T-cell (primary cell): ENCODE measurements around the gene ADAT1. TPM values are rescaled to one million over a fixed set of nuclear protein-coding genes. Genes with fewer than 3 reads are reported as not detected.
A peak's percentile ranks its signal among the peaks of the same experiment; 100 is the strongest.

Experiments
- ATAC-seq, 4 experiments: fragments of 200-7000 bp in 3 of 4; fragments of 150-1000 bp in 1 of 4; cut with Tn5 transposase; replicated peaks in 1 of 4; 1 replicate in 3 of 4; 2 replicates in 1 of 4; pipeline ENCODE4 v1.10.0; 2021; ENCODE audit warnings: moderate library complexity in 3 of 4, mild to moderate bottlenecking in 2 of 4, moderate number of reproducible peaks in 1 of 4
- CTCF ChIA-PET, 2 donors: fragments of 300-600 bp; sonication (Branson Sonifier 250); formaldehyde crosslinking; loops; one replicate each; lab custom pipeline; 2022; ENCODE audit warnings: antibody characterized with exemption in 2 of 2; lab: Charles Lee
- POLR2A ChIA-PET, 2 donors: fragments of 300-600 bp; sonication (Branson Sonifier 250); formaldehyde crosslinking; loops; one replicate each; lab custom pipeline; 2022; ENCODE audit warnings: antibody characterized with exemption in 2 of 2; lab: Charles Lee
- DNase-seq, 35 experiments: peaks; one replicate each; pipeline versions ENCODE4 v3.0.0 to v3.0.0-alpha.2; 2013 to 2023
- H3K27ac ChIP-seq: one replicate; pipeline ENCODE4 v1.5.1; 2013; ENCODE audit warnings: low read length
- H3K27me3 ChIP-seq, 2 experiments: replicated peaks in 1 of 2; 1 replicate in 1 of 2; 2 replicates in 1 of 2; pipeline versions ENCODE4 v1.6.1 to v1.7.0; 2013; ENCODE audit warnings: low read length in 1 of 2, mixed read lengths in 1 of 2; ENCODE audit not compliant: control insufficient read depth in 2 of 2, insufficient read depth in 2 of 2; ENCODE audit errors: extremely low read depth in 1 of 2
- H3K36me3 ChIP-seq, 2 donors: 1 replicate in 1 of 2; 2 replicates in 1 of 2; pipeline versions ENCODE4 v1.6.1 to v1.7.0; 2013; ENCODE audit warnings: low read length in 1 of 2; ENCODE audit not compliant: control insufficient read depth in 2 of 2, insufficient read depth in 1 of 2; ENCODE audit errors: extremely low read depth in 1 of 2
- H3K4me1 ChIP-seq, 2 experiments: 1 replicate in 1 of 2; 2 replicates in 1 of 2; pipeline versions ENCODE4 v1.6.1 to v1.7.0; 2013; ENCODE audit warnings: low read length in 2 of 2, mixed read lengths in 1 of 2; ENCODE audit not compliant: insufficient read depth in 2 of 2, control insufficient read depth in 1 of 2; ENCODE audit errors: extremely low read depth in 1 of 2
- H3K4me3 ChIP-seq, 2 donors: 1 replicate in 1 of 2; 2 replicates in 1 of 2; pipeline versions ENCODE4 v1.5.1 to v1.7.0; 2013; ENCODE audit warnings: mild to moderate bottlenecking in 2 of 2, low read length in 1 of 2, moderate library complexity in 1 of 2; ENCODE audit not compliant: control insufficient read depth in 1 of 2; ENCODE audit errors: extremely low read depth in 1 of 2
- H3K9me3 ChIP-seq: 2 replicates; pipeline ENCODE4 v1.7.0; 2013
- H3K27ac Mint-ChIP-seq, 2 donors: one replicate each; pipeline ENCODE4 v1.8.0; 2020 to 2021; ENCODE audit warnings: mild to moderate bottlenecking in 2 of 2, mixed read lengths in 2 of 2
- H3K27me3 Mint-ChIP-seq, 2 donors: one replicate each; pipeline ENCODE4 v1.8.0; 2021 to 2022; ENCODE audit warnings: mixed read lengths in 2 of 2
- H3K36me3 Mint-ChIP-seq: one replicate; pipeline ENCODE4 v1.8.0; 2021; ENCODE audit warnings: mixed read lengths
- H3K4me1 Mint-ChIP-seq, 3 donors: one replicate each; pipeline ENCODE4 v1.8.0; 2020 to 2022; ENCODE audit warnings: mixed read lengths in 3 of 3, mild to moderate bottlenecking in 1 of 3
- H3K4me3 Mint-ChIP-seq, 3 donors: one replicate each; pipeline ENCODE4 v1.8.0; 2020 to 2022; ENCODE audit warnings: mild to moderate bottlenecking in 3 of 3, mixed read lengths in 3 of 3, moderate library complexity in 3 of 3
- H3K9me3 Mint-ChIP-seq, 3 donors: one replicate each; pipeline ENCODE4 v1.8.0; 2020 to 2022; ENCODE audit warnings: mixed read lengths in 3 of 3
- WGBS: methylation state at CpG from one replicate; pipeline ENCODE4 v1.1.5; 2013; ENCODE audit warnings: missing lambda C conversion rate; ENCODE audit not compliant: insufficient coverage; 5-methylcytosine and 5-hydroxymethylcytosine counted together
- total RNA-seq, 35 experiments: library from RNA in 6 of 35; stranded (reverse) in 6 of 35; fragments of 120-200 nt in 1 of 35; gene quantifications; one replicate each; pipeline versions ENCODE4 v1.2.1 to v1.2.4 and lab custom pipeline; 2013 to 2026

ADAT1 gene
- total RNA-seq, 5 donors from 2014 or later (not counting 1 experiment from before 2014, with no cell fraction given) = 62.9 to 79.2 (median 72.0) TPM

DNA sequence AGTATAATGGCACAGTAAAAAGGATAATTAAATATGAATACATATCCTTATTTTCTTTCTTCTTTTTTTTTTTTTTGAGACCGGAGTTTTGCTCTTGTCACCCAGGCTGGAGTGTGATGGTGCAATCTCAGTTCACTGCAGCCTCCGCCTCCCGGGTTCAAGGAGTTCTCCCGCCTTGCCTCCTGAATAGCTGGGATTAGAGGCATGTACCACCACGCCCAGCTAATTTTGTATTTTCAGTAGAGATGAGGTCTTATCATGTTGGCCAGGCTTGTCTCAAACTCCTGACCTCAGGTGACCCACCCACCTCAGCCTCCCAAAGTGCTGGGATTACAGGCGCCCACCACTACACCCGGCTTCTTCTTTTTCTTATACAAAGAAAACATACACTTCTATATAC lies 44.9 kb downstream of the ADAT1 start:
- H3K4me3 Mint-ChIP-seq = no peak overlapping the region
- 94% methylated on average over 2 of the region's 7 CpGs for WGBS
- no peak for DNase-seq
- no peak for ATAC-seq
- POLR2A ChIA-PET = no interaction called here
- Histone ChIP-seq H3K4me1 (no peaks in the 10 kb centered on the region), H3K9me3 (no peaks in the 10 kb centered on the region), H3K36me3 (peaks cover 13 to 62% of the 10 kb centered on the region in 2 donors), H3K4me3 (no peak overlapping the region), H3K27me3 (no peaks in the 10 kb centered on the region), H3K27ac (no peak overlapping the region)
- CTCF ChIA-PET = interaction anchor here in 1 of 2 donors (0.8 kb wide), 1 partner anchor 120 kb away, joined by 3 read pairs; no protein-coding TSS in a partner anchor
- peaks cover 7 to 26% (median 22%) of the 10 kb centered on the region in 3 donors for H3K4me1 Mint-ChIP-seq
- H3K36me3 Mint-ChIP-seq = peaks cover 45% of the 10 kb centered on the region
- H3K9me3 Mint-ChIP-seq = no peaks in the 10 kb centered on the region
- no peaks in the 10 kb centered on the region for H3K27me3 Mint-ChIP-seq
- H3K27ac Mint-ChIP-seq = no peak overlapping the region

DNA sequence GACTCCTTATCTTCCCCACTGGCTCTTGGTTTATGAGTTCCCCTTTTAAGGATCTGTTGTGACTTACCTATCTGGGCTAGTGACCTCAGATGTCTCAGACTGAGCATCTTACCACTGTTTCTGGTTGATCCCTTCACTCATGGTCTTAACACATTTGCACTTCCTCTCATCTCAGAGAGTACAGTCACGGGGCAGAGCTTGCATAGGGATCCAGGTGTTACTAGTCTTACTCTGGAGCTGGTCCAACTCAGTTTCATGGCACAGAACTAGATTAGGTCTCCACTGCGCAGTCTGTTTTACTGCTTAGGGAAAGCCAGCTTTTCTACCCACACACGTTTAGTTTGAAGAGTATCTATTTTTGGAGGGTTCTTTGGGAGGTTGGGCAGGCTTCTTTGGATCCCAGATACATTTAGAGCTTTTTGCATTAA lies 46.7 kb downstream of the ADAT1 start:
- ChIA-PET POLR2A (interaction anchor here in 1 of 2 donors (0.6 kb wide), 2 partner anchors 13 to 69 kb away, joined by 3 read pairs; no protein-coding TSS in a partner anchor), CTCF (no interaction called here)
- peaks cover 13 to 38% (median 30%) of the 10 kb centered on the region in 3 donors for H3K4me1 Mint-ChIP-seq
- Histone ChIP-seq H3K27ac (no peak overlapping the region), H3K4me3 (no peak overlapping the region), H3K36me3 (peaks cover 13 to 77% of the 10 kb centered on the region in 2 donors), H3K27me3 (no peaks in the 10 kb centered on the region), H3K4me1 (peaks cover 0 to 6% of the 10 kb centered on the region in 2 experiments), H3K9me3 (no peaks in the 10 kb centered on the region)
- H3K4me3 Mint-ChIP-seq = no peak overlapping the region
- H3K27ac Mint-ChIP-seq = peak overlapping the region in 1 of 2 donors; percentile 19
- WGBS = 40% methylated on average over 1 of the region's 3 CpGs
- H3K36me3 Mint-ChIP-seq = peaks cover 56% of the 10 kb centered on the region
- ATAC-seq (no peak), DNase-seq (no peak)
- H3K27me3 Mint-ChIP-seq = no peaks in the 10 kb centered on the region
- no peaks in the 10 kb centered on the region for H3K9me3 Mint-ChIP-seq

DNA sequence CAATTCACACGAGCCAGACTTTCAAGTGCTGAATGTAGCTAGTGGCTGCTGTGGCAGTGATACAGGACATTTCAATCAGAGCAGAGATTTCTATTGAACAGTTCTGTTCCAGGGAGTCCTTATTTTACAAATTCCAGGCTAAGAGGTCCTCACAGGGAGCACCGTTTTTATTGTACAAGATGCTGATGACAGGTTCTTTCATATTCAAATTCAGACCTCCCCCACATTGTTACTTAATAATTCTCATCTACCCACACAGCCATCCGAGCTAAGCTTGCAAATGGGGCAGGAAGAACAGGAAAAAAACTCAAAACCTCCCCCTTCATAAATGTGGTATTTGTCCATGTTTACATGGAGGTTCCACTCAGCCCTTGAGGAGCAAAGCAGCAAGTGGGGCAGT lies 47.1 kb downstream of the ADAT1 start:
- H3K4me1 Mint-ChIP-seq = peaks cover 13 to 42% (median 34%) of the 10 kb centered on the region in 3 donors
- no peaks in the 10 kb centered on the region for H3K27me3 Mint-ChIP-seq
- CTCF ChIA-PET = no interaction called here
- Histone ChIP-seq H3K9me3 (no peaks in the 10 kb centered on the region), H3K36me3 (peaks cover 13 to 82% of the 10 kb centered on the region in 2 donors), H3K4me3 (no peak overlapping the region), H3K27me3 (no peaks in the 10 kb centered on the region), H3K27ac (no peak overlapping the region), H3K4me1 (peaks cover 0 to 6% of the 10 kb centered on the region in 2 experiments)
- ATAC-seq (no peak), DNase-seq (no peak)
- H3K4me3 Mint-ChIP-seq = no peak overlapping the region
- H3K36me3 Mint-ChIP-seq = peaks cover 59% of the 10 kb centered on the region
- no peaks in the 10 kb centered on the region for H3K9me3 Mint-ChIP-seq
- POLR2A ChIA-PET = interaction anchor here in 1 of 2 donors (0.6 kb wide), 1 partner anchor 69 kb away, joined by 3 read pairs; no protein-coding TSS in a partner anchor
- WGBS = 60% methylated on average over 1 of the region's 3 CpGs
- peak overlapping the region in 1 of 2 donors; percentile 19 for H3K27ac Mint-ChIP-seq

DNA sequence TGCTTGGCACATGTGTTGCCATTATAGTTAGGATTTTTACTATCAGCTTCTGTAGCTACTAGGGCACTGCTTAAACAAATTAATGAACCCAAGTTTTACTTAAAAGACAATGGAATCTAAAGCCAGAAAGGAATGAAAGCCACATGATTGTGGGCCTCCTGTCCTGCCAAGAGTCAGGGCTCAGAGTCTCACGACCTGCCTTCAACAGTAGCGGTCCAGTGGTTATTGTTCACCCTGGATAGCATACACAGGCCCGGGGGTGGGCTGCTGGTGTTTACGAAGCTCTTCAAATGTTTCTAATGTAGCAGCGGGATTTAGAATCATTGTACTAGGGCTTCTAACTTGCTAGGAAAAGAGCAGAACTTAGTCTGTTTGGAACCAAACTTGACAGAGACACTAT lies 49.1 kb downstream of the ADAT1 start:
- Histone ChIP-seq H3K9me3 (no peaks in the 10 kb centered on the region), H3K4me1 (peaks cover 0 to 11% of the 10 kb centered on the region in 2 experiments), H3K4me3 (no peak overlapping the region), H3K36me3 (peaks cover 13 to 89% of the 10 kb centered on the region in 2 donors), H3K27ac (no peak overlapping the region), H3K27me3 (no peaks in the 10 kb centered on the region)
- Mint-ChIP-seq H3K36me3 (peaks cover 61% of the 10 kb centered on the region), H3K4me1 (peaks cover 28 to 52% (median 45%) of the 10 kb centered on the region in 3 donors), H3K9me3 (no peaks in the 10 kb centered on the region), H3K27me3 (no peaks in the 10 kb centered on the region), H3K4me3 (no peak overlapping the region), H3K27ac (peak overlapping the region in 1 of 2 donors; percentile 22)
- ATAC-seq (no peak), DNase-seq (no peak)
- 100% methylated on average over 5 of the region's 5 CpGs for WGBS
- CTCF ChIA-PET = interaction anchor here (0.6 kb wide), 2 partner anchors 25 to 158 kb away, joined by 3 read pairs; no protein-coding TSS in a partner anchor
- POLR2A ChIA-PET = interaction anchor here in 1 of 2 donors (0.7 kb wide), 1 partner anchor 41 kb away, joined by 3 read pairs; no protein-coding TSS in a partner anchor

DNA sequence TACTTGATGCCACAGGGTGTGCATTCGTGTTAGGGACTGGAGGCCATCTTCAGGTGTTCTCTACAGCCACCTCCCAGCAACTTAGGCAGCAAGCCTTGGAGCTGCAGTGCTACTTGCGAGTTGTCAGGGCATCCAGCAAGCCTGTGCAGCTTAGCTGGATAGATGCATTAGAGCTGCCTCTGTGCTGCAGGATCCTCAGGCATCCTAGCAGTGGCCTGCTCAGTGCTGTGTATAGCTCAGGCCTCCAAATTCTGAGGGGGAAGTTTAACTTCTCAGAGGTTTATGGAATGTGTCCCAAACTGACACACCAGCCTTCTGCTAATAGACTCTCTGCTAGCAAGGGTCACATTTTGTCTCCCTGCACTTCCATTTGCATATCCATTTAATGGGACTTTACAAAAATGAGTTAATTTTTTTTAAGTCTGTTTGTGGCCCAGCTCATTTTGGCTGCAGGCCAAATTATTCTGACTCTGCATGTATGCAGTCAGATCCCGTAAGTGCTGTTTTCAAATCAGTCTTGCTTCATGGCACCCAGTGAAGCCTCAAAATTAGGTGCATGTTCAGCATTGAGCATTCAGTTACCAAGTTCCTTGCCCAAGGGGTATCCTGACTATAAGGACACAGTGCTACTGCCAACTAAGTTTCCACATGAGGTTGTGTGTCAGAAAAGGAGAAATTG lies 50.1 kb downstream of the ADAT1 start:
- DNase-seq (no peak), ATAC-seq (no peak)
- Mint-ChIP-seq H3K27ac (no peak overlapping the region), H3K27me3 (no peaks in the 10 kb centered on the region), H3K9me3 (no peaks in the 10 kb centered on the region), H3K36me3 (peaks cover 56% of the 10 kb centered on the region), H3K4me1 (peaks cover 33 to 55% (median 52%) of the 10 kb centered on the region in 3 donors), H3K4me3 (no peak overlapping the region)
- Histone ChIP-seq H3K9me3 (no peaks in the 10 kb centered on the region), H3K27ac (no peak overlapping the region), H3K27me3 (no peaks in the 10 kb centered on the region), H3K36me3 (peaks cover 13 to 90% of the 10 kb centered on the region in 2 donors), H3K4me3 (no peak overlapping the region), H3K4me1 (peaks cover 0 to 16% of the 10 kb centered on the region in 2 experiments)
- WGBS = 97% methylated on average over 3 of the region's 3 CpGs
- POLR2A ChIA-PET = interaction anchor here (0.6 kb wide), 2 partner anchors 56 to 906 kb away, joined by 3 to 11 read pairs; partner anchors contain the start of gene RFWD3 (in 1 of the 2)
- CTCF ChIA-PET = interaction anchor here (0.5 to 0.6 kb wide), 2 partner anchors 24 to 29 kb away, joined by 3 to 7 read pairs; no protein-coding TSS in a partner anchor

DNA sequence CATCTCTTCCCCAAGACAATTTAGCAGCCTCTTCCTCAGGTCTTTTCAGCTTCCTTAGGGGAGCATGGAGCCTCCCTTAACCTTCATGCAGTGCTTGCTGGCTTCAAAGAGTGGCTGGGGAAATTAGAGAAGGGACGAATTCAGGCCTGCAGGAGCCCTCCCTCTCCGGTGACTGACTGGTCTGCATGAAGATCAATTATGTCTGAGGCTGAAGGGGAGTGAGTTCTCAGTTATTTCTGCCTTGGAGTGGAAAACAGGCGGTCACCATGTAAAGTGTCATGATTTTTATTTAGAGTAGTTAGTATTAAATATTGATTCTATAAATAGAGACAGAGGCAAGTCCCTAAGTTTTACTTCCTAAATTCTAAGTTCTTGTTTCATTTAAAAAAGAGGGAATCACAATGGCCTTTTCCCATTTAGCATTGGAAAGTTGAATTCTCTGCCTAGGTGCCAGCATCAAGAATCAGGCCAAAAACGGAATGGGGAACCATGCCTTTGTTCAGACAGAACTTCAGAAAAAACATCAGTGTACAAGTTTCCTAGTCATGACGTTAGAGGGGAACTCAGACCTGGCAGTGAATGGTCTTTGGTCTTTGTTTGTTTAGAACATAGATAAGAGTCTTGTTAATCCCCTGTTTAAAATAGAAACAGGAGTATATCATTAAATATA lies 52.5 kb downstream of the ADAT1 start:
- Histone ChIP-seq H3K27ac (no peak overlapping the region), H3K9me3 (no peaks in the 10 kb centered on the region), H3K36me3 (peaks cover 8 to 72% of the 10 kb centered on the region in 2 donors), H3K27me3 (no peaks in the 10 kb centered on the region), H3K4me1 (peaks cover 6 to 35% of the 10 kb centered on the region in 2 experiments), H3K4me3 (no peak overlapping the region)
- Mint-ChIP-seq H3K4me1 (peaks cover 50 to 64% (median 60%) of the 10 kb centered on the region in 3 donors), H3K36me3 (peaks cover 41% of the 10 kb centered on the region), H3K4me3 (no peak overlapping the region), H3K9me3 (no peaks in the 10 kb centered on the region), H3K27ac (no peak overlapping the region), H3K27me3 (no peaks in the 10 kb centered on the region)
- 63% methylated on average over 1 of the region's 5 CpGs for WGBS
- no peak for ATAC-seq
- POLR2A ChIA-PET = interaction anchor here in 1 of 2 donors (0.5 kb wide), 1 partner anchor 217 kb away, joined by 3 read pairs; no protein-coding TSS in a partner anchor
- CTCF ChIA-PET = no interaction called here
- no peak for DNase-seq
